HFF-Myc (cell line): Measurements from ENCODE around the gene LLCFC1.

Source experiments
- DNase-seq: peaks from one replicate; pipeline ENCODE4 v3.0.0-alpha.2; 2011; ENCODE audit warnings: low read depth; ENCODE audit errors: extremely low read depth
- H3K4me3 ChIP-seq: replicated peaks from 2 replicates; pipeline ENCODE4 v1.5.1; 2011; ENCODE audit warnings: low read depth, mild to moderate bottlenecking, control low read depth, low read length
- TF ChIP-seq, protein P1 (sequence below): IDR thresholded peaks from 2 replicates; pipeline ENCODE4 v1.5.1; 2012; ENCODE audit warnings: mild to moderate bottlenecking, low read depth, low read length, control low read depth; ENCODE audit errors: missing control alignments

The LLCFC1 gene

GRCh38 chr7:142930126-142930730 is 9.1 kb upstream of the LLCFC1 start:
- TF ChIP-seq, protein P1, sequence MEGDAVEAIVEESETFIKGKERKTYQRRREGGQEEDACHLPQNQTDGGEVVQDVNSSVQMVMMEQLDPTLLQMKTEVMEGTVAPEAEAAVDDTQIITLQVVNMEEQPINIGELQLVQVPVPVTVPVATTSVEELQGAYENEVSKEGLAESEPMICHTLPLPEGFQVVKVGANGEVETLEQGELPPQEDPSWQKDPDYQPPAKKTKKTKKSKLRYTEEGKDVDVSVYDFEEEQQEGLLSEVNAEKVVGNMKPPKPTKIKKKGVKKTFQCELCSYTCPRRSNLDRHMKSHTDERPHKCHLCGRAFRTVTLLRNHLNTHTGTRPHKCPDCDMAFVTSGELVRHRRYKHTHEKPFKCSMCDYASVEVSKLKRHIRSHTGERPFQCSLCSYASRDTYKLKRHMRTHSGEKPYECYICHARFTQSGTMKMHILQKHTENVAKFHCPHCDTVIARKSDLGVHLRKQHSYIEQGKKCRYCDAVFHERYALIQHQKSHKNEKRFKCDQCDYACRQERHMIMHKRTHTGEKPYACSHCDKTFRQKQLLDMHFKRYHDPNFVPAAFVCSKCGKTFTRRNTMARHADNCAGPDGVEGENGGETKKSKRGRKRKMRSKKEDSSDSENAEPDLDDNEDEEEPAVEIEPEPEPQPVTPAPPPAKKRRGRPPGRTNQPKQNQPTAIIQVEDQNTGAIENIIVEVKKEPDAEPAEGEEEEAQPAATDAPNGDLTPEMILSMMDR, result no peak
- no peak overlapping the region for H3K4me3 ChIP-seq

DNA sequence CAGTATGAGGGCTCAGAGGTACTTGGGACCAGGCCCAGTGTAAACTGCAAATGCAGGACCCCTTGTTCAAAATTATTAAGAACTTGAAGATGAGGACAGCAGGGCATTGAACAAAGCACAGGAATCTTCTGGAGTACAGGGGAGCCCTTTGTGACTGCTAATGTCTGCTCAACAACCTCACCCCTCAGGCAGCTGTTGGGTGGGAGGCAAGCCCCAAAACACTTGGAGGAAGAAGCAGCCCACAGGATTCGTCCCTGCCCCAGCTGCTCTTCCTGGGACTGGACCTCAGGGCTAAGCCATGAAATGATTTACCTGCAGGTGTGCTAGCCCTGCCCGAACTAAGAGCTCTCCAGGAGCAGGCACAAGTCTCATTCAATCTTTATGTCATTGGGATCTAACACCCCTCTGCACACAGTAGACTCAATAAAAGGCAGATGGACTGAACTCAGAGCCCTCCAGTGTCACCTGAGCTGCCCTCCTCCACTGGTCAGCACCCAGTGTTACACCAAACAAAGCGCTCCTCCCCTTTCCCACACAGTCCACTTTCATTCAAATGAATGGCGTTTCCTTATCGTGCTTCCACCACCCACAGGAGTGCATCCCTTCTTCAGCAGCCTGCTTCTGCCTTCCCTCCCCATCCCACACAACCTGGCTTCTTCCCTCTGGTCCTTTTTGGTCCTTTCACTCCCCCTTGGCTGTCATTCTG is 6.7 kb upstream of the LLCFC1 start:
- TF ChIP-seq, protein P1, result no peak
- H3K4me3 ChIP-seq, result no peak overlapping the region
- no peak for DNase-seq

More at GRCh38 chr7:142930126-142930730, 9.1 kb upstream of the LLCFC1 start:
- no peak for DNase-seq

DNA sequence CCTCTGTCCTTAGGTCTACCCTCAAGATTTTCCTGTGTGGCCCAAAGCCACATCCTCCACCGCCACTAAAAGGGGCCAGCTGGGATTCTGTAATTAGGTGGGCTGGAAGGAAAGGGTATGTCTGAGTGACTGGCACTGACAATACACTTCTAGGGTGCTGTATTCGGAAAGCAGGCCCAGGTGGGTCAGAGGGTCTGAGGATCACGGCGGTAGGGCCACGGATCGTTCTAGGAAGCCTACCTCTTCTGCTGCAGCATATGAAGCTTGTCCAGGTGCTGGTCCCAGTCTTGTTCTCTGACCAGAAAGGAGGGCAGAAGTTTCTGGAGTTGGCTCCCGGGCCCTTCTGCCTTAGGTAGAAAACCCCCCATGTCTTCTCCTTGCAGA is 6.2 kb upstream of the LLCFC1 start:
- TF ChIP-seq, protein P1, result no peak
- DNase-seq, result no peak
- H3K4me3 ChIP-seq, result no peak overlapping the region

GRCh38 chr7:142933624-142934023 is 5.7 kb upstream of the LLCFC1 start, which contains the start of gene TRPV5:
Gene TRPV5, minus strand, starts transcription at chr7:142933746. Its CDS starts 287 bp downstream, at chr7:142933459.
- no peak for DNase-seq
- TF ChIP-seq, protein P1, result no peak
- H3K4me3 ChIP-seq, result no peak within 1 kb of the TSS

DNA sequence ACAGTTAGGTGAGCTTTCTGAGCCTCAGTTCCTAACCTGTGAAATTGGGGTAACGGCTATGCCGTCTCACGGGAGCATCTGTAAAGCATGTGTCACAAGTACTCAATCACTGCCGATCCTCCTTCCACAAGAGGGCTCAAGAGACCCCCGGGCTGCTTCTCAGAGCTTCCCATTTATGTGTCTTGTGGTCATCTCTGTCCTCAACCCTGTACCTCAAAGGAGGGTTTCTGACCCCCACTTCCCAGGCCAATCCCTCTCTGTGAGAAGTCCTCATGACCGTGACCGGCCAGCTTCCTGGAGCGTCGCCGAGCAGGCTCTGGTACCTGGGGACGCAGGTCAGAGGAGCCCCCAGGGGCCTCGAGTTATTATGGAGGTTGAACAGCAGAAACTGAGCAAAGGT is 5.2 kb upstream of the LLCFC1 start:
- TF ChIP-seq, protein P1, result no peak
- H3K4me3 ChIP-seq, result no peak overlapping the region
- no peak for DNase-seq

GRCh38 chr7:142935941-142936565 is 3.2 kb upstream of the LLCFC1 start:
- no peak for DNase-seq
- no peak overlapping the region for H3K4me3 ChIP-seq
- TF ChIP-seq, protein P1, result no peak
